ENCODE results near the gene EPHA2. TPM values are rescaled to one million over a fixed set of nuclear protein-coding genes. Genes with fewer than 3 reads are reported as not detected.

The EPHA2 gene
- total RNA-seq, 2 experiments from 2014 or later: 0.22 TPM; not detected in 1

DNA sequence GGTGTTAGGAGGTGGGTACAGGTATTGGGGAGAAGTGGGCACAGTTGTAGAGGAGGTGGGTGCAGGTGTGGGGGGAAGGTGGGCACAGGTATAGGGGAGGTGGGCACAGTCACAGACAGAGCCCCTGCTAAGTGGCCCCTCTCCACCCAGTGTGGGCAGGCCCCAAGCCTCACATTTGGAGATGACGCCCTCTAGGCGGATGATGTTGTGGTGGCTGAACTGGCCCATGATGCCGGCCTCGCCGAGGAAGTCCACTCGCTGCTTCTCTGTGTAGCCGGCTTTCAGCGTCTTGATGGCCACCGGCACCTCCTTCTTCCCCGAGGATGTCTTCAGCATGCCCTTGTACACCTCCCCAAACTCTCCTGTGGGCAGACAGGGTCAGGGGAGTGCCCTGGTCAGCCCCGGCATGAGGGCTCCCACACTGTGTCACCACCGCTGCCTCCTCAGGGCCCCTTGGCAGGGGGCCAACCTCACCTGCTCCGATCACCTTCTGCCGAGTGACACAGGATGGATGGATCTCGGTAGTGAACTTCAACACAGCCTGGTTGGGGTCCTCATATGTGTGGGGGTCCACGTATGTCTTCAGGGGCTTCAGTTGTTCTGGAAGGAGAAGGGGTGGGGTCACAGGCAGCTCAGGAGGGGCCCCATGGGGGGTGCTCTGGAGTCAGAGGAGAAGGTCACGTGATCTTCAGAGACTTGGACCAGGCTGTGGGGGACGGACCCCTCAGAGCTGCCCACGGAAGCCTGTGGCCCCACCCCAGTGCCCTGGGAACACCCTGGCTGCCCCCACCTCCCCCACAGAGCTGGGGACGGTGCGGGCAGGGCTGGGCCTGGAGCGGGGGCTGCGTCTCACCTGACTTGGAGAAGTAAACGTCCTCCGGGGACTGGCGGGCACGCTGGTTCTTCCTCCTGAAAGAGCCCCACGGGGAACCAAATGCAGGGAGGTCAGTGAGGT is 22.6 kb downstream of the EPHA2 start:
- H3K27me3 Mint-ChIP-seq: no peaks in the 10 kb centered on the region
- intact Hi-C loops (cut with DNase I, micrococcal nuclease): no loop called here
- H3K4me3 Mint-ChIP-seq: no peak overlapping the region
- no peaks in the 10 kb centered on the region for H3K36me3 Mint-ChIP-seq (ENCODE audit: low read depth)
- H3K27me3 ChIP-seq (ENCODE audit: control insufficient read depth in 1 of 2, insufficient read depth in 2 of 2, low read length in 2 of 2): no peaks in the 10 kb centered on the region
- ChIA-PET CTCF (no interaction called here), POLR2A (no interaction called here)
- TF ChIP-seq, protein P1, sequence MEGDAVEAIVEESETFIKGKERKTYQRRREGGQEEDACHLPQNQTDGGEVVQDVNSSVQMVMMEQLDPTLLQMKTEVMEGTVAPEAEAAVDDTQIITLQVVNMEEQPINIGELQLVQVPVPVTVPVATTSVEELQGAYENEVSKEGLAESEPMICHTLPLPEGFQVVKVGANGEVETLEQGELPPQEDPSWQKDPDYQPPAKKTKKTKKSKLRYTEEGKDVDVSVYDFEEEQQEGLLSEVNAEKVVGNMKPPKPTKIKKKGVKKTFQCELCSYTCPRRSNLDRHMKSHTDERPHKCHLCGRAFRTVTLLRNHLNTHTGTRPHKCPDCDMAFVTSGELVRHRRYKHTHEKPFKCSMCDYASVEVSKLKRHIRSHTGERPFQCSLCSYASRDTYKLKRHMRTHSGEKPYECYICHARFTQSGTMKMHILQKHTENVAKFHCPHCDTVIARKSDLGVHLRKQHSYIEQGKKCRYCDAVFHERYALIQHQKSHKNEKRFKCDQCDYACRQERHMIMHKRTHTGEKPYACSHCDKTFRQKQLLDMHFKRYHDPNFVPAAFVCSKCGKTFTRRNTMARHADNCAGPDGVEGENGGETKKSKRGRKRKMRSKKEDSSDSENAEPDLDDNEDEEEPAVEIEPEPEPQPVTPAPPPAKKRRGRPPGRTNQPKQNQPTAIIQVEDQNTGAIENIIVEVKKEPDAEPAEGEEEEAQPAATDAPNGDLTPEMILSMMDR (IDR thresholded peaks at IDR 0.05): no peak
- ATAC-seq (ENCODE audit: poor library complexity): no peak
- H3K27ac Mint-ChIP-seq: no peak overlapping the region
- no peak overlapping the region for H3K4me3 ChIP-seq (ENCODE audit: low read length)
- no peak for DNase-seq
- no peak overlapping the region for H3K27ac ChIP-seq (ENCODE audit: low read depth in 1 of 2, low read length in 2 of 2)
- no peaks in the 10 kb centered on the region for H3K36me3 ChIP-seq (ENCODE audit: insufficient read depth, low read length)
- no peaks in the 10 kb centered on the region for H3K9me3 Mint-ChIP-seq
- no peaks in the 10 kb centered on the region for H3K4me1 Mint-ChIP-seq (ENCODE audit: low read depth)
- H3K4me1 ChIP-seq (ENCODE audit: insufficient read depth, low read length): no peaks in the 10 kb centered on the region
- no peaks in the 10 kb centered on the region for H3K9me3 ChIP-seq (ENCODE audit: control insufficient read depth in 1 of 2, insufficient read depth in 1 of 2, low read length in 2 of 2)

DNA sequence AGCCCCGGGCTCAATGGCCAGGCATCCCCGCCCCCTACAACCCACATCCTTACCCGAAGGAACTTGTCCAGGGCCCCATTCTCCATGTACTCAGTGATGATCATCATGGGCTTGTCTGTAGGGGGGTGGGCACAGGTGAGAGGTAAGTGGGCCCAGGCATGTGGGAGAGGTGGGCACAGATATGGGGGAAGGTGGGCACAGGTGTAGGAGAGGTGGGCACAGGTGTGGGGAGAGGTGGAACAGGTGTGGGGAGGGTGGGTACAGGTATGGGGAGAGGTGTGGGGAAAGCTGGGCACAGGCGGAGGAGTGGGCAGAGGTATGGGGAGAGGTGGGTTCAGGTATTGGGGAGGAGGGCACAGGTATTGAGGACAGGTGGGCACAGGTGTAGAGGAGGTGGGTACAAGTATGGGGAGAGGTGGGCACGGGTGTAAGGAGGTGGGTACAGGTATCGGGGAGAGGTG is 23.5 kb downstream of the EPHA2 start:
- intact Hi-C loops (cut with DNase I, micrococcal nuclease): no loop called here
- Mint-ChIP-seq H3K4me3 (no peak overlapping the region), H3K4me1 (ENCODE audit: low read depth) (no peaks in the 10 kb centered on the region), H3K36me3 (ENCODE audit: low read depth) (no peaks in the 10 kb centered on the region), H3K27ac (no peak overlapping the region), H3K9me3 (no peaks in the 10 kb centered on the region), H3K27me3 (no peaks in the 10 kb centered on the region)
- no peak overlapping the region for H3K4me3 ChIP-seq (ENCODE audit: low read length)
- ATAC-seq (ENCODE audit: poor library complexity): no peak
- TF ChIP-seq, protein P1 (IDR thresholded peaks at IDR 0.05): no peak
- H3K36me3 ChIP-seq (ENCODE audit: insufficient read depth, low read length): no peaks in the 10 kb centered on the region
- CTCF ChIA-PET: no interaction called here
- no peaks in the 10 kb centered on the region for H3K4me1 ChIP-seq (ENCODE audit: insufficient read depth, low read length)
- H3K27ac ChIP-seq (ENCODE audit: low read depth in 1 of 2, low read length in 2 of 2): no peak overlapping the region
- POLR2A ChIA-PET: no interaction called here
- H3K9me3 ChIP-seq (ENCODE audit: control insufficient read depth in 1 of 2, insufficient read depth in 1 of 2, low read length in 2 of 2): no peaks in the 10 kb centered on the region
- no peak for DNase-seq
- H3K27me3 ChIP-seq (ENCODE audit: control insufficient read depth in 1 of 2, insufficient read depth in 2 of 2, low read length in 2 of 2): no peaks in the 10 kb centered on the region

DNA sequence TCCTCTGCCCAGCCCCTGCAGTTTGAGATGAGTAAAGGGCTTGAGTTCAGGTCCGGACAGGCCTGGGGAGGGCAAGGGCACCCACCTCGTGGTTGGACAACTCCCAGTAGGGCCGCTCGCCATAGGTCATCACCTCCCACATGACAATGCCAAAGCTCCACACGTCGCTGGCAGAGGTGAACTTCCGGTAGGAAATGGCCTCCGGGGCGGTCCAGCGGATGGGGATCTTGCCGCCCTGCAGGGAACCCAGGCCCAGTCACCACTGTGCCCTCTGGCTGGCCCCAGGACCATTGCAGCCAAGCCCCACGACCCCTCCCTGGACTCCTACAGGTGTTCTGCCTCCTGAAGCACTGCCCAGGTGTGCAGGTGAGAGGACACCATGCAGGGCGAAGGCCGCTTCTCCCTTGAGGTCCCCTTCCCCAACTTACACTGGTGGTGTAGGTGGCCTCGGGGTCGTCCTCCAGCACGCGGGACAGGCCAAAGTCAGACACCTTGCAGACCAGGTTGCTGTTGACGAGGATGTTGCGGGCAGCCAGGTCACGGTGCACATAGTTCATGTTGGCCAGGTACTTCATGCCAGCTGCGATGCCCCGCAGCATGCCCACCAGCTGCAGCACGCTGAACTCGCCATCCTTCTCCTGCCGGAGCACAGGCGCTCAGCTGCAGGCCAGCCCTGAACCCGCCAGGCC is 24.1 kb downstream of the EPHA2 start:
- H3K4me1 Mint-ChIP-seq (ENCODE audit: low read depth): no peaks in the 10 kb centered on the region
- H3K27me3 Mint-ChIP-seq: no peaks in the 10 kb centered on the region
- ATAC-seq (ENCODE audit: poor library complexity): no peak
- TF ChIP-seq, protein P1 (IDR thresholded peaks at IDR 0.05): no peak
- no peaks in the 10 kb centered on the region for H3K9me3 ChIP-seq (ENCODE audit: control insufficient read depth in 1 of 2, insufficient read depth in 1 of 2, low read length in 2 of 2)
- no peak overlapping the region for H3K27ac ChIP-seq (ENCODE audit: low read depth in 1 of 2, low read length in 2 of 2)
- no peaks in the 10 kb centered on the region for H3K9me3 Mint-ChIP-seq
- no peaks in the 10 kb centered on the region for H3K36me3 Mint-ChIP-seq (ENCODE audit: low read depth)
- intact Hi-C loops (cut with DNase I, micrococcal nuclease): no loop called here
- H3K27me3 ChIP-seq (ENCODE audit: control insufficient read depth in 1 of 2, insufficient read depth in 2 of 2, low read length in 2 of 2): no peaks in the 10 kb centered on the region
- ChIA-PET CTCF (no interaction called here), POLR2A (no interaction called here)
- H3K4me3 ChIP-seq (ENCODE audit: low read length): no peak overlapping the region
- H3K36me3 ChIP-seq (ENCODE audit: insufficient read depth, low read length): no peaks in the 10 kb centered on the region
- H3K27ac Mint-ChIP-seq: no peak overlapping the region
- no peak for DNase-seq
- no peak overlapping the region for H3K4me3 Mint-ChIP-seq
- H3K4me1 ChIP-seq (ENCODE audit: insufficient read depth, low read length): no peaks in the 10 kb centered on the region

Data from CD4-positive, alpha-beta T cell (primary cell).